Fibroblast of villous mesenchyme (primary cell): Measurements from ENCODE around the gene TNFRSF12A. TPM values are rescaled to one million over a fixed set of nuclear protein-coding genes. Genes with fewer than 3 reads are reported as not detected.

Experiments
- DNase-seq: peaks from one replicate; pipeline ENCODE4 v3.0.0-alpha.2; 2010; ENCODE audit warnings: low read depth
- H3K4me3 ChIP-seq: 2 replicates; pipeline ENCODE4 v1.5.1; 2011; ENCODE audit warnings: low read depth, mild to moderate bottlenecking, low read length
- CTCF ChIP-seq: IDR thresholded peaks from 2 replicates; pipeline ENCODE4 v1.5.1; 2012; ENCODE audit warnings: low read depth, mild to moderate bottlenecking, low read length; ENCODE audit not compliant: insufficient read depth
- total RNA-seq: library from RNA; depleted of rRNA; stranded (reverse); fragments of >200 nt; gene quantifications from 2 replicates; pipeline ENCODE4 v1.2.3, GENCODE V29; 2012

The TNFRSF12A gene
- total RNA-seq, 1 donor: 196 TPM

GRCh38 chr16:2980227-2981176 is 39.7 kb upstream of the TNFRSF12A start, which contains the start of gene PKMYT1:
Gene PKMYT1 (minus strand): TSS chr16:2980446. CDS start chr16:2979657, 789 bp downstream.
- TF ChIP-seq CTCF: no peak
- peak; percentile 81 for DNase-seq

GRCh38 chr16:2981177-2981898 is 38.8 kb upstream of the TNFRSF12A start:
- peak overlapping the region; percentile 79 for H3K4me3 ChIP-seq
- TF ChIP-seq CTCF: no peak
- DNase-seq: no peak

More at GRCh38 chr16:2980227-2981176, 39.7 kb upstream of the TNFRSF12A start, which contains the start of gene PKMYT1:
- peak within 1 kb of the TSS; percentile 79 for H3K4me3 ChIP-seq

- H3K4me3 ChIP-seq: no peak overlapping the region
- DNase-seq: no peak
- TF ChIP-seq CTCF: no peak
Measured at GRCh38 chr16:2981899-2982250, 38.3 kb upstream of the TNFRSF12A start.

- DNase-seq: no peak
- no peak overlapping the region for H3K4me3 ChIP-seq
- no peak for TF ChIP-seq CTCF
Measured at GRCh38 chr16:2982402-2982801, 37.8 kb upstream of the TNFRSF12A start.

- peak; percentile 81 for TF ChIP-seq CTCF
- H3K4me3 ChIP-seq: peak overlapping the region; percentile 37
- DNase-seq: peak; percentile 73
Measured at GRCh38 chr16:2983706-2984136, 36.4 kb upstream of the TNFRSF12A start.

GRCh38 chr16:2985462-2985861 is 34.7 kb upstream of the TNFRSF12A start:
- DNase-seq: no peak
- no peak overlapping the region for H3K4me3 ChIP-seq
- no peak for TF ChIP-seq CTCF
